MM.1S (cell line): ENCODE measurements around the gene AHCYL2.

ENCODE experiments used
- EZH2 ChIP-seq: fragments of 300-600 bp; sonication (generic); optimal IDR thresholded peaks from 2 replicates; pipeline ENCODE3; 2017; ENCODE audit warnings: low read depth, mild to moderate bottlenecking, antibody characterized with exemption, low read length, mixed read lengths
- TF ChIP-seq, protein P1 (sequence below): fragments of 300-600 bp; sonication (generic); IDR thresholded peaks from 2 replicates; pipeline ENCODE4 v1.5.1; 2016; ENCODE audit warnings: antibody characterized with exemption, low read length, mixed read lengths

- TF ChIP-seq, protein P1, sequence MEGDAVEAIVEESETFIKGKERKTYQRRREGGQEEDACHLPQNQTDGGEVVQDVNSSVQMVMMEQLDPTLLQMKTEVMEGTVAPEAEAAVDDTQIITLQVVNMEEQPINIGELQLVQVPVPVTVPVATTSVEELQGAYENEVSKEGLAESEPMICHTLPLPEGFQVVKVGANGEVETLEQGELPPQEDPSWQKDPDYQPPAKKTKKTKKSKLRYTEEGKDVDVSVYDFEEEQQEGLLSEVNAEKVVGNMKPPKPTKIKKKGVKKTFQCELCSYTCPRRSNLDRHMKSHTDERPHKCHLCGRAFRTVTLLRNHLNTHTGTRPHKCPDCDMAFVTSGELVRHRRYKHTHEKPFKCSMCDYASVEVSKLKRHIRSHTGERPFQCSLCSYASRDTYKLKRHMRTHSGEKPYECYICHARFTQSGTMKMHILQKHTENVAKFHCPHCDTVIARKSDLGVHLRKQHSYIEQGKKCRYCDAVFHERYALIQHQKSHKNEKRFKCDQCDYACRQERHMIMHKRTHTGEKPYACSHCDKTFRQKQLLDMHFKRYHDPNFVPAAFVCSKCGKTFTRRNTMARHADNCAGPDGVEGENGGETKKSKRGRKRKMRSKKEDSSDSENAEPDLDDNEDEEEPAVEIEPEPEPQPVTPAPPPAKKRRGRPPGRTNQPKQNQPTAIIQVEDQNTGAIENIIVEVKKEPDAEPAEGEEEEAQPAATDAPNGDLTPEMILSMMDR = no peak
- no peak for TF ChIP-seq EZH2
Observed at GRCh38 chr7:129277629-129278028, 52.8 kb downstream of the AHCYL2 start.
